Lung (tissue), 12 donors: ENCODE data around the gene CNTN3. TPM values are rescaled to one million over a fixed set of nuclear protein-coding genes. Genes with fewer than 3 reads are reported as not detected.

Experiments used
- ATAC-seq: fragments of 200-7000 bp; cut with Tn5 transposase; one replicate; pipeline ENCODE4 v1.9.1; 2020; ENCODE audit warnings: moderate number of reproducible peaks; ENCODE audit not compliant: insufficient read depth, low FRiP score
- DNase-seq, 3 donors: peaks; one replicate each; pipeline ENCODE4 v3.0.0-alpha.2; 2013 to 2017
- H3K27ac ChIP-seq, 2 donors: one replicate each; pipeline ENCODE4 v1.5.1; 2013; ENCODE audit warnings: mild to moderate bottlenecking in 2 of 2, moderate library complexity in 2 of 2, control low read depth in 1 of 2, inconsistent platforms in 1 of 2, low read depth in 1 of 2, low read length in 1 of 2
- H3K27me3 ChIP-seq, 3 donors: one replicate each; pipeline ENCODE4 v1.5.1; 2013; ENCODE audit warnings: low read length in 2 of 3; ENCODE audit not compliant: control insufficient read depth in 3 of 3, insufficient read depth in 3 of 3
- H3K36me3 ChIP-seq, 4 donors: one replicate each; pipeline ENCODE4 v1.5.1; 2013; ENCODE audit warnings: low read length in 4 of 4, mild to moderate bottlenecking in 1 of 4, moderate library complexity in 1 of 4; ENCODE audit not compliant: control insufficient read depth in 4 of 4, insufficient read depth in 4 of 4
- H3K4me1 ChIP-seq, 5 donors: one replicate each; pipeline ENCODE4 v1.5.1; 2013; ENCODE audit warnings: low read length in 5 of 5, mild to moderate bottlenecking in 2 of 5, moderate library complexity in 1 of 5; ENCODE audit not compliant: control insufficient read depth in 5 of 5, insufficient read depth in 5 of 5
- H3K4me3 ChIP-seq: one replicate; pipeline ENCODE4 v1.5.1; 2013; ENCODE audit warnings: mild to moderate bottlenecking, control low read depth, moderate library complexity
- H3K9ac ChIP-seq, 2 donors: one replicate each; pipeline ENCODE4 v1.5.1; 2013; ENCODE audit warnings: low read length in 2 of 2, control low read depth in 1 of 2; ENCODE audit not compliant: insufficient read depth in 1 of 2
- H3K9me3 ChIP-seq, 4 donors: one replicate each; pipeline ENCODE4 v1.5.1; 2013; ENCODE audit warnings: low read length in 3 of 4, mild to moderate bottlenecking in 1 of 4, moderate library complexity in 1 of 4; ENCODE audit not compliant: control insufficient read depth in 4 of 4, insufficient read depth in 3 of 4
- WGBS, 2 donors: extraction: QIAGEN DNeasy Blood & Tissue Kit; methylation state at CpG; one replicate each; pipeline ENCODE4 v1.1.7; 2013; 5-methylcytosine and 5-hydroxymethylcytosine counted together
- polyA plus RNA-seq, 2 donors: library from polyadenylated mRNA; stranded (reverse); fragments of 200-250 nt; gene quantifications; one replicate each; pipeline ENCODE4 v1.2.1, GENCODE V29; 2013
- total RNA-seq, 2 donors: library from RNA; depleted of rRNA in 1 of 2; stranded (reverse); fragments of >200 nt in 1 of 2; gene quantifications; one replicate each; pipeline ENCODE4 v1.2.1, GENCODE V29; 2014 to 2021
- TF ChIP-seq, protein P1 (sequence below): IDR thresholded peaks from 2 replicates; pipeline ENCODE4 v1.5.1; 2012; ENCODE audit warnings: mild to moderate bottlenecking; ENCODE audit errors: control extremely low read depth, extremely low read depth
- donor health status: control.
- donor health status: control.
- donor health status: Bipolar disorder and iron deficiency.
- donor health status: healthy.
- donor health status: DM: yes; HTN: yes; CAD: no.

Gene CNTN3
- total and polyA plus RNA-seq, 4 donors = 0.74 to 51.0 (median 1.2) TPM

- H3K27ac ChIP-seq = no peak overlapping the region
- ATAC-seq = no peak
- H3K27me3 ChIP-seq = no peaks in the 10 kb centered on the region
- no peaks in the 10 kb centered on the region for H3K36me3 ChIP-seq
- H3K9ac ChIP-seq = no peak overlapping the region
- no peak for DNase-seq
- TF ChIP-seq, protein P1, sequence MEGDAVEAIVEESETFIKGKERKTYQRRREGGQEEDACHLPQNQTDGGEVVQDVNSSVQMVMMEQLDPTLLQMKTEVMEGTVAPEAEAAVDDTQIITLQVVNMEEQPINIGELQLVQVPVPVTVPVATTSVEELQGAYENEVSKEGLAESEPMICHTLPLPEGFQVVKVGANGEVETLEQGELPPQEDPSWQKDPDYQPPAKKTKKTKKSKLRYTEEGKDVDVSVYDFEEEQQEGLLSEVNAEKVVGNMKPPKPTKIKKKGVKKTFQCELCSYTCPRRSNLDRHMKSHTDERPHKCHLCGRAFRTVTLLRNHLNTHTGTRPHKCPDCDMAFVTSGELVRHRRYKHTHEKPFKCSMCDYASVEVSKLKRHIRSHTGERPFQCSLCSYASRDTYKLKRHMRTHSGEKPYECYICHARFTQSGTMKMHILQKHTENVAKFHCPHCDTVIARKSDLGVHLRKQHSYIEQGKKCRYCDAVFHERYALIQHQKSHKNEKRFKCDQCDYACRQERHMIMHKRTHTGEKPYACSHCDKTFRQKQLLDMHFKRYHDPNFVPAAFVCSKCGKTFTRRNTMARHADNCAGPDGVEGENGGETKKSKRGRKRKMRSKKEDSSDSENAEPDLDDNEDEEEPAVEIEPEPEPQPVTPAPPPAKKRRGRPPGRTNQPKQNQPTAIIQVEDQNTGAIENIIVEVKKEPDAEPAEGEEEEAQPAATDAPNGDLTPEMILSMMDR = no peak
- H3K4me3 ChIP-seq = no peak overlapping the region
- no peaks in the 10 kb centered on the region for H3K4me1 ChIP-seq
- H3K9me3 ChIP-seq = no peaks in the 10 kb centered on the region
Measured at GRCh38 chr3:74636981-74637380, 22.5 kb upstream of the CNTN3 start.

DNA sequence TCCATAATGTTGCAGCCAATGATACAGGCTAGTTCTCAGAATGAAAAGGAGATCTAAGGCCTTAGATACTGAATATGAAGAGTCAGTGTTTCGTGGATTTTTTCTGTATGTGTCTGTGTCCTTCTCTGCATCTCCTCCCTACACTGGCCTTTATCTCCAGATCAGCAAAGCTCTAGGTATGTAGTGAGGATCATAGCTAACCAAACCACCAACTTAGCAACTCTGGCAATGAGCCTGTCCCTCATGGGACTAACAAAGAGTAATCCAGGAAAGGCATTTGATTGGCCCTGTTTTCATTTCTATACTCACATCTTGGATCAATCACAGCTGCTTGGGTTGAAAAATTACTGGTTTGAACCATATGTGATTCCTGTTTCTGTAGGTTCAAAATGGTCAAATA is 18.6 kb upstream of the CNTN3 start:
- Histone ChIP-seq H3K4me3 (no peak overlapping the region), H3K9me3 (no peaks in the 10 kb centered on the region), H3K27ac (no peak overlapping the region), H3K36me3 (no peaks in the 10 kb centered on the region), H3K27me3 (no peaks in the 10 kb centered on the region), H3K4me1 (peaks cover 0 to 3% (median 0%) of the 10 kb centered on the region in 5 donors), H3K9ac (no peak overlapping the region)
- WGBS, 2 donors = 75 to 84% methylated on average over 1 of the region's 1 CpG
- TF ChIP-seq, protein P1 = no peak
- ATAC-seq (no peak), DNase-seq (no peak)

DNA sequence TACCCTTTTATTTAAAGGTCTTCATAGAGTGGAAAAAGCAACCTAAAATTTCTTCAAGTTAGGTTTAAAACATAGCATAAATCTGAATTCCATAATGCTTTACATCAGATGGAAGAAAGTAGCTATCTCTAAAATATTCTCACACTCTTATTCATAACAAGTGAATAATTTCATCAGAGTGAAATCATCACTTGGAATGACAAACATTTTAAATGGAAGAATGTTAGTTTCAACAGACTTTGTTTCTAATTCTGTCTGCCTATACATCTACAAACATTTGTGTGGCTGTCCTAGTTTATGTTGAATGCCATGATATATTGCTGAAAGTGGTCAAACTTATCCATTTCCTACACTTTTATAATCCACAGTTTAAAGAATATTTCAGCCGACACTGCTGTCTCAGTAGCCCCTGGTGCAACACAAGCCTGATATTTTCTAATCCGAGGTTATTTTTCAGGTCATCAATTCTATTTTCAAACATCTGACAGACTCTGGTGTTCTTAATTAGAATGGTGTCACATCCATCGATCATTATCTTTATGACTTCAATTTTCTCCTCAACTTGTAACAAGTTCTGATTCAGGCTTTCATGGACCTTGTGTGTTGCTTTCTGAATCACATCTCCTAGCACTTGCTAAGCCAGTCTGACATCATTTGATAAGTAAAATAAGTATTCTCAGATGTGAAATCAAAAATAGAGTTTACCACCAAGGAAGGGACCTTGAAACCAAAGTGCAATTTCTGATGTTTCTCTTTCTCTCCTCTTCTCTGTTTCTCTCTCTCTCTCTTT is 17.1 kb upstream of the CNTN3 start:
- WGBS, 2 donors = 80 to 81% methylated on average over 3 of the region's 3 CpGs
- TF ChIP-seq, protein P1 = no peak
- Histone ChIP-seq H3K27ac (no peak overlapping the region), H3K4me1 (peaks cover 0 to 3% (median 0%) of the 10 kb centered on the region in 5 donors), H3K9me3 (no peaks in the 10 kb centered on the region), H3K9ac (no peak overlapping the region), H3K4me3 (no peak overlapping the region), H3K27me3 (no peaks in the 10 kb centered on the region), H3K36me3 (no peaks in the 10 kb centered on the region)
- no peak for DNase-seq
- ATAC-seq = no peak
